SJCRH30 (cell line): Measurements from ENCODE around the gene BRCC3. TPM values are rescaled to one million over a fixed set of nuclear protein-coding genes. Genes with fewer than 3 reads are reported as not detected.

ENCODE experiments used
- DNase-seq, 2 experiments: peaks; one replicate each; pipeline ENCODE4 v3.0.0-alpha.2; 2015 to 2020
- H3K27ac ChIP-seq: fragments of 250-450 bp; sonication (Bioruptor Pico); 2 replicates; pipeline ENCODE4 v1.5.1; 2020; ENCODE audit warnings: mild to moderate bottlenecking, moderate library complexity
- H3K27me3 ChIP-seq: fragments of 250-450 bp; sonication (Bioruptor Pico); 2 replicates; pipeline ENCODE4 v1.5.1; 2020; ENCODE audit warnings: mild to moderate bottlenecking, moderate library complexity
- H3K36me3 ChIP-seq: fragments of 250-450 bp; sonication (Bioruptor Pico); 2 replicates; pipeline ENCODE4 v1.5.1; 2020; ENCODE audit warnings: mild to moderate bottlenecking, moderate library complexity
- H3K4me1 ChIP-seq: fragments of 250-450 bp; sonication (Bioruptor Pico); 2 replicates; pipeline ENCODE4 v1.5.1; 2020; ENCODE audit warnings: mild to moderate bottlenecking, moderate library complexity
- H3K4me3 ChIP-seq: fragments of 250-450 bp; sonication (Bioruptor Pico); 2 replicates; pipeline ENCODE4 v1.5.1; 2020; ENCODE audit warnings: mild to moderate bottlenecking, moderate library complexity
- H3K9me3 ChIP-seq: fragments of 250-450 bp; sonication (Bioruptor Pico); replicated peaks from 2 replicates; pipeline ENCODE4 v1.5.1; 2020; ENCODE audit warnings: mild to moderate bottlenecking, moderate library complexity
- total RNA-seq: library from RNA; depleted of rRNA; stranded (reverse); fragments of >200 nt; shearing (Covaris generic); gene quantifications from 2 replicates; pipeline ENCODE4 v1.2.3, GENCODE V29; 2014

Gene BRCC3
- total RNA-seq, 1 experiment from 2014 or later: 17.5 TPM

DNA sequence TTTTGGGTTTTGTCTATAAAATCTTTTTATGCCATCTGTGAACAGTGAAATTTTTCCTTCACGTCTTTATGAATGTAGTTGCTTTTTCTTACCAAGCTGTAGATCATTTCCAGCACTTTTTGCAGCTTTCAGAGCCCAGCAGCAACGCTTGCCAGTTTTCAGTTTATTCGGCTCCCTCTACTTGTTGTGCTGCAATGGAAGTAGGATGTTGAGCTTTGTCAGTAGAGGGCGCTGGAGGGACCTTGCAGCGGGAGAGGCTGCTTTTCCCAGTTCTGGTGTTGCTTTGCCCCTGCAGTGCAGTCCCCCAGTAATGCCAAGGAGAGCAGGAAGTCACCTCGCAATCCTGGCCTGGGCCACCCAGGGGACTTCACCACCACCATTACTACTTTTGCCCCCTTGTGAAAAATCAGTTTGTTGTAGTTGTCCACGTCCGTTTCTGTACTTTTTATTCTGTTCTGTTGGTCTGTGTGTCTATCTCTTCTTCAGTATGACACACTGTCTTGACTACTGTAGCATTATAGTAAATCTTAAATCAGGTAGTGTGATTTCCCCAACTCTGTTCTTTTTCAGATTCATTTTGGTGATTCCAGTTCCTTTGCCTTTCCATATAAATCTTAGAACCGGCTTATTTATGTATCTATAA, 22.2 kb upstream of the BRCC3 start:
- H3K36me3 ChIP-seq: no peaks in the 10 kb centered on the region
- no peaks in the 10 kb centered on the region for H3K4me1 ChIP-seq
- no peak overlapping the region for H3K27ac ChIP-seq
- H3K27me3 ChIP-seq: no peaks in the 10 kb centered on the region
- no peaks in the 10 kb centered on the region for H3K9me3 ChIP-seq
- DNase-seq: peak; percentile 49 to 56
- H3K4me3 ChIP-seq: no peak overlapping the region

DNA sequence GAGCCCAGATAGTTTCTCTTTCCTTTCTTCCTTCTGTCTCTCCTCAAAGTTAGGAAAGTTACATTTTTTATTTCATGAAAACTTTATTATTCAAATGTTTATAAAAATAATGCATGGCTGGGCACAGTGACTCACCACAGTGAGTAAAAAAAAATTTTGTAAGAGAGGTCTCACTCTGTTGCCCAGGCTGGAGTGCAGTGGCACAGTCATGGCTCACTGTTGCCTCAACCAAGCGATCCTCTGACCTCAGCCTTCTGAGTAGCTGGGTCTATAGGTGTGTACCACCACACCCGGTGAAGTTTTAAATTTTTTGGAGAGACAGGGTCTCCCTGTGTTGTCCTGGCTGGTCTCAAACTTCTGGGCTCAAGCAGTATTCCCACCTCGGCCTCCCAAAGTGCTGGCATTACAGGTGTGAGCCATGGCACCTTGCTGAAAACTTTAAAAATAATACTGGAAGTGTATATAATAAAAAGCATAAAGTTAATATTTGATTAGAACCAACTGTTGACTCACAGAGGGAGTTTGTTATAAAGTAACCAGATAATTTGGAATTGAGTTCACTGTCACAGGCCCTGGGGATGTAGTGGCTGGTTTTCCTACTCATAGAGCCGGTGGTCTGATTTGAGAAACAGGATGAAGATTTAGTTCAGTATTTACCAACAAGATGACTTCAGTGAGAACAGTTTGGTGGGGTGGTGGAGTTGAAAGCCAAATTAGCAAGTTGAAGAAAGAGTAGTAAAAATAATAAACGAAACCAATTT, 18.4 kb upstream of the BRCC3 start:
- H3K36me3 ChIP-seq: no peaks in the 10 kb centered on the region
- no peak overlapping the region for H3K4me3 ChIP-seq
- no peaks in the 10 kb centered on the region for H3K9me3 ChIP-seq
- H3K27me3 ChIP-seq: no peaks in the 10 kb centered on the region
- no peak overlapping the region for H3K27ac ChIP-seq
- no peaks in the 10 kb centered on the region for H3K4me1 ChIP-seq
- DNase-seq: no peak

DNA sequence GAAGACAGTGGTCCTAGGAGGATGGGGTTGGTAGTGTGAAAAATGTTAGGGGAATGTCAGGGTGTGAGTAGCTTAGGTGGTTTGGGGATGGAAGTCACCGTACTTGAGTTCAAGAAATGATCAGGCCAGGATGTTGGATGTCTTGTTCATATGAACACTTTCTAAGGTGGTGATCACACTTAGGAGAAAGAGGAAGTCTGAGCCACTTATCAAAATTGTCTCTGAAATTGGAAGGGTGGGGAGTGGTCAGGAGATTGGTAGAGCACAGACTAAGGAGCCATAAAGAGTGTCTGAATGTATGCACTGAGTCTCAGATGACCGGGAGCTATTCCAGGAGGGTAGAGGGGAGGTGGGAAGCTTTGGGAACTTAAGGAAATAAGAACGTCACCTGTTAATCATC, 17.7 kb upstream of the BRCC3 start:
- H3K4me3 ChIP-seq: no peak overlapping the region
- H3K9me3 ChIP-seq: no peaks in the 10 kb centered on the region
- H3K4me1 ChIP-seq: no peaks in the 10 kb centered on the region
- no peak overlapping the region for H3K27ac ChIP-seq
- DNase-seq: no peak
- no peaks in the 10 kb centered on the region for H3K27me3 ChIP-seq
- no peaks in the 10 kb centered on the region for H3K36me3 ChIP-seq

DNA sequence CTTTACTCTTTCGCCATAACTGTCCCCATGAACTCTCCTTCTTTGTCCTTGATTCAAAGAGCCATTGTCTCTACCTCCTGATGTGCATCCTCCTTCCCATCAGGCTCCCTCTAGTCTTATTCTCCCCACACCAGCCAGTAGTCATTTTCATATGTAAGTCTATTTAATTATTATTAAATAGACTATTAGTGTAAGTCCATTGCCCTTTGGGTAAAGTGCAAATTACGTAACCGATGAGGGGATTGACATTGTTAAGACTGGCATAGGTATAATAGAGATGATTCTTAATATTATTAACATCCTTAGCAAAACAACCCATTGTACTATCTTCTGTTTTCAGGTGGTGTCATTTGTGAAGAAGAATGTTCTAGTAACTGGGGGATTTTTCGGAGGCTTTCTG, 17.1 kb upstream of the BRCC3 start:
- H3K4me1 ChIP-seq: no peaks in the 10 kb centered on the region
- no peak overlapping the region for H3K4me3 ChIP-seq

DNA sequence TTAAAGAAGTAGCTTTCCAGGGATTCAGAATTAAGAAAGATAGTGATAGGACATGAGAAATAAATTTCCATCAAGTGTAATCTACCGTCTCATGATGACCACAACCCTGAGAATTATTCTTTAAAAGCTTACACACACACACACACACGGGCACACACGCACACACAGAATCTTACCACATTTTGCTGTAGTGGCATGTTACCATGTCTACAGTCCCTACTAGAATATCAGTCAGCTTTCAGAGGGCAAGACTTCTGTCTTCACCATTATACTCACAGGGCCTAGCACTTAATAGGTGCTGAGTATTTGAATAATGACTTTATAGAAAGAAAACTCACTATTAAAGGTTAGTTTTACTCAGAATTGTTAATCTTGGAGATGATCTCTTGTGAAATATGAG, 15.8 kb upstream of the BRCC3 start:
- H3K36me3 ChIP-seq: 0 out of 2 replicates have a peak, but pooled peaks cover 6% of the 10 kb centered on the region
- no peaks in the 10 kb centered on the region for H3K4me1 ChIP-seq
- H3K27ac ChIP-seq: no peak overlapping the region
- no peak for DNase-seq
- H3K4me3 ChIP-seq: no peak overlapping the region
- H3K27me3 ChIP-seq: no peaks in the 10 kb centered on the region
- H3K9me3 ChIP-seq: no peaks in the 10 kb centered on the region

More for the DNA sequence above, 17.1 kb upstream of the BRCC3 start:
- no peaks in the 10 kb centered on the region for H3K36me3 ChIP-seq
- H3K27ac ChIP-seq: no peak overlapping the region
- H3K27me3 ChIP-seq: no peaks in the 10 kb centered on the region
- DNase-seq: no peak
- H3K9me3 ChIP-seq: no peaks in the 10 kb centered on the region

DNA sequence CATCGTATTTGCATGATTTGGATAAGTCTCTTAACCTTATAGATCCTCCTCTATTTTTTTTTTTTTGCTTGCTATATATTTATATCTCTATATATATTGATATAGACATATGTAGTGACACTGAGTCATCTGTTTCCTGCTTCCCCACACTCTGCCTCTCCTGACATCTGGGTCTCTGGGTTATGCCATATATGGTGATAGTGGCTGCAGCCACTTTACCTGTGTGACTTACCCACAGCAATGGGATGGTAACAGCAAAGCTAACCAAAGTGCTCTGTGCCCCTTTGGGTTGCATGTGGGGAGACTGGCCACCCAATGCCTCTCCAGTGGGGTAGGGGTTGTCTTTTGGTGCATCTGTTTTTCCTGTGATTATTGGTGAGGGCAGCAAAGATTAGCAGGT, 14.8 kb upstream of the BRCC3 start:
- no peak overlapping the region for H3K27ac ChIP-seq
- no peak for DNase-seq
- H3K36me3 ChIP-seq: 0 out of 2 replicates have a peak, but pooled peaks cover 6% of the 10 kb centered on the region
- H3K27me3 ChIP-seq: no peaks in the 10 kb centered on the region
- no peaks in the 10 kb centered on the region for H3K4me1 ChIP-seq
- H3K9me3 ChIP-seq: no peaks in the 10 kb centered on the region
- no peak overlapping the region for H3K4me3 ChIP-seq

DNA sequence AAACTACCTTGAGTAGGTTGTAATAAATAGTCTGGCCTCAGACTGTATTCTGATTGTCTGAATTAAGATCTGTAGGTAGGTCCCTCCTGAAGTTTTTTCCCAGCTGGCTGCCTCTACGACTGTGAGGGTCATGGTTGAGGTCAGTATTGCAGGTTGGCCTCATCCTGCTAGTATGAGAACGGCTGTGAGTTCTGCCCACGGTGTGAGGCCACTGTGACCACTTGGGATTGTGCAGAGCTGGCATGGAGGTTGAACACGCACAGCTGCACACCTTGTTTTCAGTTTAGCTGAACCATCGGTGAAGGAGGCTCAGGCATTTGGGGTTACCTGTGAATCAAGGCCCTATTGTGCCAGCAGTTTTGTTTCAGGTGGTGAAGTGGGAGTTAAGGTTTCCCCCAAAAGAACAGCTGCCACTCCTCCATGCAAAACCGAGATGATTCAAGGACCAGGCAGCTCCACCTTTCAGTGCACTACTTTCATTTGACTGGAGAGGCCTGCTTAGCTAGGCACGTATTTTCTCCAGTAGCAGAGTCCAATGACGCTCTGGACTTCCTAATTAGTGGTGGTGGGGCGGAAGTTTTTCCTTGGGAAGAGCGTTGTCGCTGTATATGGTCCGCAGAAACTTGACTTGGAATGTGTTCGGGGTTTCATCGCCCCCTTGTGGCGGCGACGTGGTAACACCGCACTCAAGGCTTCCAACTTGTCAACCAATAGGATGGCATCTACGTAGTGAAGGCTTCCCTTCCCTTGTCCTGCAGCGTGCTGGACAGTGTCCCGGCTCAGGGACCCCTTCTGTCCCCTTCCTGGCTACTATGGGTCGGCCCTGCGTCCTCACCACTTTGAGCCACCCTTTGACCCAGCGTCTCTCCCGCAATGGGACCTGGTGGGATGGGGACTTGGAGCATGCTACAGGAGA, 14.2 kb upstream of the BRCC3 start:
- peak in 1 of 2 experiments; percentile 15 for DNase-seq
- Histone ChIP-seq H3K36me3 (0 out of 2 replicates have a peak, but pooled peaks cover 6% of the 10 kb centered on the region), H3K4me3 (no peak overlapping the region)

DNA sequence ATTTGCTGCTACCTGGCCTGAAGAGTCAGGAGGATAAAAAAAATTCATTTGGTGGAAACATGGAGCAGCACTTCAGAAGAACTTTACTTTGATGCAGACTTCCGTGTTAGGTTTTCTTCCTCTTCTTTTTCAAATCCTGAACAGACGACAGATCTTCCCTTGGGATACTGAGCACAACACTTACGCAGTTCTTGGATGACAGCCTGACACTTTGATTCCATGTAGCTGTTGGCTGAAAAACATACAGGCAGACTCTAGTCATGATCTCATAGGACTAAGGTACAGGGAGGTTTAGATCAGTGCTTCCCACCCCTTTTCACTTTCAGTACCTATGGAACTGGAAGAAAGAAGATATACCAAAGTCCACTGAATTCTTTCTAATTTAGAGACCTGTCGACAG, 9.5 kb upstream of the BRCC3 start:
- no peaks in the 10 kb centered on the region for H3K4me1 ChIP-seq
- DNase-seq: no peak
- no peaks in the 10 kb centered on the region for H3K9me3 ChIP-seq
- no peaks in the 10 kb centered on the region for H3K27me3 ChIP-seq
- H3K27ac ChIP-seq: no peak overlapping the region
- 0 out of 2 replicates have a peak, but pooled peaks cover 6% of the 10 kb centered on the region for H3K36me3 ChIP-seq
- H3K4me3 ChIP-seq: no peak overlapping the region

More for the DNA sequence above, 14.2 kb upstream of the BRCC3 start:
- Histone ChIP-seq H3K27ac (no peak overlapping the region), H3K27me3 (no peaks in the 10 kb centered on the region), H3K9me3 (no peaks in the 10 kb centered on the region), H3K4me1 (no peaks in the 10 kb centered on the region)

DNA sequence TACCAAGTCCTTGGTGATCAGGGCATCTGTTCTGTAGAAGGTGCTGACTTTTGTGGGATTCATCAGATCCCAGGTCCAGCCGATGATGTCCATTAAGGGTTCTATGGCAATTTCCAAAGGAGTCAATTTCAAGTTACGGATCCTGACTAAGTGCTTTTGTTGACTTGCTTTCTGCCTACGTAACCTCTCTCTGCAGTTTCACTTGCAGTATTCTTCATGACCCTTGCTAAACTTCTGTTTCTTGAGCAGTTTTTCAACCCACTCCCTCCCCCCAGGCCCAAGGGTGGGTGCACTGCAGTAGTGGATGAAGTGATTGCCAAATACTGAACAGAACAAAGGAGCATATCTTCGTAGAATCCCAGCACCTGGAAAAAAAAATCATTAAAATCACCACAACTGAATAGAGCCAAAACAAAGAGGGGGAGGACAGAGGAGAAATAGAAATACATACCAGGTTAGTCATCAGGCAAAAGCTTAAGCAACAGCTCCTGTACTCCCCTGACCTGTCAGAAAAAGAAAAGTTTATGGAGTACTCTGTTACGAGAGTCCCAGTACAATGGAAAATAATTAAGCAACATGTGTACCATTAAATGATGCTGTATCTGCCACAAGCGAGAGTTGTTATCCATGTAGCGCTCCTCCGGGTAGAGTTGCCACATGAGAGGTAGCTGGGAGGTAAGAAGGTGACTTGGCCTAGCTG, 6.1 kb upstream of the BRCC3 start:
- H3K27ac ChIP-seq: no peak overlapping the region
- DNase-seq: no peak

DNA sequence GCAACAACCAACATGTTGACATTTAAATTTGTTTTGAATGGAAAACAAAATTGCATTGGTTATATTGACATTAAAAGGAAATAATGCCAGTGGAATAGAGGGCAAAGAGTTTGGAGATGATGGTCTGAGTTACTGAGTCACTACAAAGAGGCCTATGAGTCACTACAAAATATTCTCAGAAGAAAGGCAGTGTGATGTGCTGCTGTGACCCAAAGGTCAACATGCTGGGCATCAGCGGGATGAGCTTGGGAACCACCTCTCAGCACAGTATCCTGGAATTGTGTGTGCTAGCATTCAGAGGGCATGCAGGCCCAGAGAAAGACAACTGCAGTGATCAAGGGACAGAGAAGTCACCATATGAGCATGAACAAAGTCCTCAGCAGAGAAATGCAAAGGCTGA, 3.1 kb upstream of the BRCC3 start:
- Histone ChIP-seq H3K36me3 (no peaks in the 10 kb centered on the region), H3K4me3 (no peak overlapping the region), H3K27ac (no peak overlapping the region), H3K27me3 (no peaks in the 10 kb centered on the region), H3K9me3 (no peaks in the 10 kb centered on the region), H3K4me1 (no peaks in the 10 kb centered on the region)
- peak in 1 of 2 experiments; percentile 5 for DNase-seq

More for the DNA sequence above, 6.1 kb upstream of the BRCC3 start:
- Histone ChIP-seq H3K4me1 (no peaks in the 10 kb centered on the region), H3K9me3 (no peaks in the 10 kb centered on the region), H3K36me3 (0 out of 2 replicates have a peak, but pooled peaks cover 2% of the 10 kb centered on the region), H3K27me3 (no peaks in the 10 kb centered on the region), H3K4me3 (no peak overlapping the region)

DNA sequence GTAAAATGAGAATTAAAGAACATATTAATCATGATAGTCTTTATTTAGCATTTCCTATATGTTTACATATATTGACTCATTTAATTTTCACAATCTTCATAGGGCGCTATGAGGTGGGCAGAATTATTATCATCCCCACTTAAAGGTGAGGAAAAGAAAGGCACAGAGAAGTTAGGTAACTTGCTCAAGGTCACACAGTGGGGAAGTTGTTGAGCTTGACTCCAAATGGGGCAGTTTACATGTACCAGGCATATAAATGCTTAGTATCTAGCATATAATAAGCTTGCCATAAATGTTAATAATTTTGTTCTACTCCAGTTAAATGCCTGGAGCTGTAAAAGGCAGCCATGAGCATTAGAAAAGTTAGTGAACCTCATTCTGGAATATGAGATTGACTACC, 1.9 kb upstream of the BRCC3 start:
- Histone ChIP-seq H3K9me3 (no peaks in the 10 kb centered on the region), H3K27me3 (no peaks in the 10 kb centered on the region), H3K4me1 (no peaks in the 10 kb centered on the region), H3K4me3 (peak overlapping the region; percentile 68), H3K27ac (no peak overlapping the region), H3K36me3 (no peaks in the 10 kb centered on the region; the same call in 1 of the 2 replicates)
- DNase-seq: no peak

DNA sequence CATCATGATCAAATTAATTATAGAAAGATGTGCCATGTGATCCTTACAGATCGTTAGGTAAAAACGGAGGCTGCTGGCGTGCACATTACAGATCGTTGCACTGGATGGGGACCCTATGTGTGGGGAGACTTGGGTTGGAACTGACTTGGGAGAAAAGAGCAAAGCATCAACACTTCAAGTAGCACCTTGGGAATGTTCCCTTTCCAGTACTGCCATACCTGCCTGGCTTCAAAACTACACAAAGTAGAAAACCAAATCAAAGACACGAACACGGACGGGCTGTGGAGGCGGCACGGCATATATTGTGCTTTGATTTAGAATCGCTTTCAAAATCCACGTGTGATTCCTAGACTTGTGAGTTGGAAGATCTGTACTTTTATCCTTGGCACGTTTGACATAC, 1.3 kb upstream of the BRCC3 start:
- H3K9me3 ChIP-seq: no peaks in the 10 kb centered on the region
- peak in 1 of 2 experiments; percentile 28 for DNase-seq
- no peaks in the 10 kb centered on the region; the same call in 1 of the 2 replicates for H3K36me3 ChIP-seq

DNA sequence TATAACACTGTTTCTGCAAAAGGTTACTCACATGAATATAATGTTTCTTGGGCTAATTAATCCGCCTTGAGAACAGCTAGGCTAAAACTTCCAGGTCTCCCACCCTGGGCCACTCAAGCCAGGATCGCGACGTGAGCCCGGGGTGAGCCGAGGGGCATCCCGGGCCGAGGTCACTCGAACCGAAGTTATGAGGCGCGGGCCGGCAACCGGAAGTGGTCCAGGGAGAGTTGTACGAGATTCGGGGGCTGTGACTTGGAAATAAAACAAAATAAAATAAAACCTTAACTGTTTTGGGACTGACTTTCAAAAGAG, 689 bp upstream of the BRCC3 start:
- no peaks in the 10 kb centered on the region for H3K4me1 ChIP-seq
- no peaks in the 10 kb centered on the region for H3K27me3 ChIP-seq
- peak overlapping the region; percentile 77 for H3K27ac ChIP-seq
- no peaks in the 10 kb centered on the region for H3K9me3 ChIP-seq
- no peak for DNase-seq
- H3K36me3 ChIP-seq: no peaks in the 10 kb centered on the region; the same call in 1 of the 2 replicates
- peak overlapping the region; percentile 68 for H3K4me3 ChIP-seq

More for the DNA sequence above, 1.3 kb upstream of the BRCC3 start:
- Histone ChIP-seq H3K27ac (peak overlapping the region; percentile 77), H3K27me3 (no peaks in the 10 kb centered on the region), H3K4me1 (no peaks in the 10 kb centered on the region), H3K4me3 (peak overlapping the region; percentile 68)

DNA sequence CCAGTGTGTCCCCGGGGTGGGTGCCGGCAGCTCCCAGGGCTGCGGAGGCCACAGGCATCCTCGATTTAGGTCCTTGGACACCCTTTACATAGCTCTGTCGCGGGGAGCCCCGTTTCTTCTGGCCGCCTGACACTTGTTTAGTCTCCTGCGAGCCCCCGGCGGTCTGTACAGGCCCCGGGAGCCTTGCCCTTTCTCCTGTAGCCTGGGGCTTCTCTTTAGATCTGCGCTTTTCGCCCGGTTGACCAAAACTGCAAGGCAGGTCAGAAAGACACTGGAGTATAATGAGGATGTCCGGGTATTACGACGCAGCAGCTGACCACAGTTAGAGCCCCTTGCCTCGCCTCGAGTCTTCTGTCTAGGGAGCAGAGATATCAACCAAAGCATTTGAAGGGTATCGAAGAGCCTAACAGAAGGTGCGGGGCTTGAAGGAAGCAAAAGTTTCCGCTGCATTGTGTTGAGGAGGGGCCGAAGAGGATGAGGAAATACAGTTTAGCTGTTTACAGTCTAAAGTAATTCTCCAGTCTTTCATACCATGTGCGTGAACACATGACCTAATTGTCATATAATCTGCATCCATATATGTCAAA, 479 bp downstream of the BRCC3 start:
- no peaks in the 10 kb centered on the region for H3K9me3 ChIP-seq
- no peaks in the 10 kb centered on the region; the same call in 1 of the 2 replicates for H3K36me3 ChIP-seq
- H3K4me1 ChIP-seq: no peaks in the 10 kb centered on the region
- peak overlapping the region; percentile 46 for H3K27ac ChIP-seq
- H3K4me3 ChIP-seq: peak overlapping the region; percentile 80
- H3K27me3 ChIP-seq: no peaks in the 10 kb centered on the region
- DNase-seq: no peak
